ENCODE results near the gene FPR1. TPM values are rescaled to one million over a fixed set of nuclear protein-coding genes. Genes with fewer than 3 reads are reported as not detected.
"Not testable (repeated sequence)": the region's sequence is repeated elsewhere in the genome, so short reads cannot be mapped to it uniquely, and the experiment has no call there.

FPR1 gene
- total RNA-seq, 1 experiment from 2014 or later: 13.2 TPM

DNA sequence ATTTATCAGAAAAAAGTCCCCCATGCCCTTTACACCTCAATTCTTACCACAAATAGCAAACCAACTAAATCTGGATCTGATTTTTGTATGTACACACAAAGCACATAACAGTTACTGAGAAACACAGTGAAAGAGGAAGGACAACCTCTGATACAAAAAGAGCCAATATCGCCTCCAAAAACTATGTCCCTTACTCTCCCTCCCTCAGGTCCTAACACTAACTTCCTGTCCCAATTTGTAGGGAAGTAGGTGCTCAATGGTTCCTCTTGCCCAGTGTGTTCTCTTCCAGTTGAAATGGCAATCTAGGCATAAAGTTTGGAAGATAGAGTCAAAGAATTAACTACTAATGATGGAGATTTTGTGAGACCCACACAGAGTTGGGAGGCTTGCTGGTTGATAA is 27.5 kb upstream of the FPR1 start:
- no peak for DNase-seq (ENCODE audit: low read depth)

DNA sequence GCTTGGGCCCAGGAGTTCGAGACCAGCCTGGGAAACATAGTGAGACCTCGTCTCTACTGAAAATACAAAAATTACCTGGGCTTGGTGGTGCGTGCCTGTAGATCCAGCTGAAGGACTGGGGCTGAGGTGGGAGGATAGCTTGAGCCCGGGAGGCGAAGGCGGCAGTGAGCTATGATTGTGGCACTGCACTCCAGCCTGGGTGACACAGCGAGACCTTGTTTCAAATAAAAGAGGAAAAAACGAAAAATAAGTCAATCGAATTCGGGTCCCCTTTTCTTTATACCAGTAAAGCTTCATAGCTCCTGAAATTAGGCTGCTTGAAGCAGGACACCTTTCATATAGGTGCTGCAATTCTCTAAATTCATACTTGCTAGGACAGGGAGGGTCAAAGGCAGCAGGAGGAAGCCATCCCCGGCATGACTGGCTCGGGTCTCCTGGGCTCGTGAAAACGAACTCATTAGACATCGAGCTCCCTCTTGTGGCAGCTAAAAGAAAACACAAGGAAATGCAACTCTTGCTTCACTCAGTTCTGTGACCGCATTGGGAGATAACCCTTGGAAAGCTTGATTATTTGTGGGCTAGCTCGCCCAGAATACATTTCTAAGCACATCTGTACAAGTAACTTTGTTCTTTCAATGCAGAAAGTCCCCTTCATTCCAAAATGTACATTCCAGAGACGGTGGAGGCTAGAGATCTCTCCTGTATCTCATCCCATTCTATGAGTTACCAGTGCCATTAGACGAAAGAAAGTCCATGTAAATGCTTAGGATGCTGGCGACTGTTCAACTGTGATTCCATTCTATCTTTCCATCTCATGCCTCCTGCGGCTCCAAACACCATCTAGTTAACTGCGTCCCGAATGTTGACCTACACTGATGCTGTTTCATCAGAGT is 26.1 kb upstream of the FPR1 start:
- peak; percentile 89 for DNase-seq (ENCODE audit: low read depth)

- DNase-seq (ENCODE audit: low read depth): not testable (repeated sequence)
Measured at GRCh38 chr19:51776561-51776960, 24.9 kb upstream of the FPR1 start.

DNA sequence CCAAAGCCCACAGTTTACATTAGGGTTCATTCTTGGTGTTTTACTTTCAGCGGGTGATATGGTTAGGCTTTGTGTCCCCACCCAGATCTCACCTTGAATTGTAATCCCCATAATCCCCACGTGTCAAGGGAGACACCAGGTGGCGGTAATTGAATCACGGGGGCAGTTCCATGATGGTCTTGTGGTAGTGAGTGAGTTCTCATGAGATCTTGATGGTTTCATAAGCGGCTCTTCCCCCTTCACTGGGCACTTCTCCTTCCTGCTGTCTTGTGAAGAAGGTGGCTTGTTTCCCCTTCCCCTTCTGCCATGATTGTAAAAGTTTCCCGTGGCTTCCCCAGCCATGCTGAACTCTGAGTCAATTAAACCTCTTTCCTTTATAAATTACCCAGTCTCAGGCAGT is 21.3 kb upstream of the FPR1 start:
- peak; percentile 40 for DNase-seq (ENCODE audit: low read depth)

- DNase-seq (ENCODE audit: low read depth): peak; percentile 60
Measured at GRCh38 chr19:51771376-51772130, 19.9 kb upstream of the FPR1 start.

DNA sequence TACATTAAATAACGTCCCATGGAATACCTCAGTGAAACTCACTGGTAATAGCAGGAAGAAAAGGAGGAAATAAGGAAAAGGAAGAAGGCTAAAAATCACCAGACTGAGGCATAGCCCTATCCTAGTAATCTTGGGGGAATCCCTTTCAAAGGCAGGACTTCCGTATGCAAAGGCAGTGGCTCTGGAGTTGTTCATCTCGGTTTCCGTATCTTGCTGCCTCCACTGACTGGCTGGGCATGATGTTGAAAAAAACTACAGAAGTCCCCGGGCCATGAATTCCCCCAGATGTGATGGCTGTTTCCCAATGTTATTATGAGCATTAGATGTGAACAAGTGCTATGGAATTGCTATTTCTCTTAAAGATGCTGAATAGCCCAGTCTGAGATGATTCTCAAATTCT is 14.8 kb upstream of the FPR1 start:
- DNase-seq (ENCODE audit: low read depth): no peak

GRCh38 chr19:51765086-51765485 is 13.4 kb upstream of the FPR1 start:
- no peak for DNase-seq (ENCODE audit: low read depth)

DNA sequence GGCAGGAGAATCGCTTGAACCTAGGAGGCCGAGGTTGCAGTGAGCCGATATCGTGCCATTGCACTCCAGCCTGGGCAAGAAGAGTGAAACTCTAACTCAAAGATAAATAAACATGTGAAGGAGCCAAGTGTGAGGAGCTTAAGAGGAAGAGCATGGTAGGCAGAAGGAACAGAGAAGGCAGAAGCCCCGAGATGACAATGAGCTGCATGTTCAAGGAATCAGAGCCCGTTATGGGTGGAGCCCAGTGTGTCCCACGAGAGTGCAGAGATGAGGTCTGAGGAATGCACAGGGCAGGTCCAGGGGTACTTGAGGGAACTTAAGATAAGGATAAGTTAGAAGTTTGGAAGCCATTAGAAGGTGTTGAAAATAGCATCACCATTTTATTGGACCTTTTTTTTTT is 10.0 kb upstream of the FPR1 start:
- DNase-seq (ENCODE audit: low read depth): no peak

DNA sequence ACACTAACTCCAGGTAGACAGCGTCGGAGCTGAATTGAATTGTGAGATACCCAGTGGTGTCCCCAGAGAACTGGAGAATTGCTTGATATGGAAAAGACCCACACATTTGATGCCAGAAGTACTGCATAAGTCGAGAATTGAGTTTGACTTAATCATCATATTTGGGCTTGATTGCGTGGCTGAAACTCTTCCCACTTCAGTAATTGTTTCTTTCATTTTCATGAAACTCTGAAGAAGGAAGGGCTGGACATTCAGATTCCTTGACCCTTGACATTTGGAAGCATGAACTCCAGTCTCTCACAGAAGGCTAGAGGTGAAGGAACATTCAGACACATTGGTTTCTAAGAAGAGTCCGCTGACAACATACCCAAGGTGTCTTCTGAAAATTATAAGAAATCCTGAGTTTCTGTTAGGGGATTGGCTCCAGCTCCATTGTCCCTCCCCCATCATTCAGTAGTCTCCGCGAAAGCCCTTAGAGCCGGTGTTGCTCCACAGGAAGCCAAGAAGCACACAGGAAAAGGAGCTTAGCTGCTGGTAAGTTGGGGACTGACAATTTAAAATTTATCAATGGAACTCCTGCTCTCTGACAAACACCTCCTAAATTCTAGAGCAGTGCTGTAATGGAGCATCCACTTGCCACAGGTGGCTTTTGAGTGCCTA is 9.1 kb upstream of the FPR1 start, which contains the start of gene FPR2:
TSS of gene FPR2 (plus strand) at position 484 of the 660 bp plus-strand sequence. CDS start 7,479 bp downstream, outside the sequence.
- DNase-seq (ENCODE audit: low read depth): no peak

GRCh38 chr19:51755571-51755970 is 3.9 kb upstream of the FPR1 start:
- DNase-seq (ENCODE audit: low read depth): no peak

DNA sequence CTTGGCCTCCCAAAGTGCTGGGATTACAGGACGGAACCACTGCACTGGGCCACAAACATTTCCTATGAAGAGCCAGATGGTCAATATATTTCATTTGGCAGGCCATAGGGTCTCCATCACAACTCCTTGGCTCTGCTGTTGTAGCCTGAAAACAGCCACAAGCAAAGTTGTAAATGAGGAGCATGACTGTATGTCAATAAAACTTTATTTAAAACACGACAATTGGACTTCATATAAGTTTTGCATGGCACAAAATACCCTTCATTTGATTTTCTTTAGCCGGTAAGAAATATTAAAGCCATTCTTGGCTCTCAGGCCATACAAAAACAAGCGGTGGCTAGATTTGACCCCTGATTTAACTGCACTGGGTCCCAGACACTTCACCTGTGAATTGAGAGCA is 3.1 kb upstream of the FPR1 start:
- no peak for DNase-seq (ENCODE audit: low read depth)

GRCh38 chr19:51754109-51754508 is 2.4 kb upstream of the FPR1 start:
- no peak for DNase-seq (ENCODE audit: low read depth)

DNA sequence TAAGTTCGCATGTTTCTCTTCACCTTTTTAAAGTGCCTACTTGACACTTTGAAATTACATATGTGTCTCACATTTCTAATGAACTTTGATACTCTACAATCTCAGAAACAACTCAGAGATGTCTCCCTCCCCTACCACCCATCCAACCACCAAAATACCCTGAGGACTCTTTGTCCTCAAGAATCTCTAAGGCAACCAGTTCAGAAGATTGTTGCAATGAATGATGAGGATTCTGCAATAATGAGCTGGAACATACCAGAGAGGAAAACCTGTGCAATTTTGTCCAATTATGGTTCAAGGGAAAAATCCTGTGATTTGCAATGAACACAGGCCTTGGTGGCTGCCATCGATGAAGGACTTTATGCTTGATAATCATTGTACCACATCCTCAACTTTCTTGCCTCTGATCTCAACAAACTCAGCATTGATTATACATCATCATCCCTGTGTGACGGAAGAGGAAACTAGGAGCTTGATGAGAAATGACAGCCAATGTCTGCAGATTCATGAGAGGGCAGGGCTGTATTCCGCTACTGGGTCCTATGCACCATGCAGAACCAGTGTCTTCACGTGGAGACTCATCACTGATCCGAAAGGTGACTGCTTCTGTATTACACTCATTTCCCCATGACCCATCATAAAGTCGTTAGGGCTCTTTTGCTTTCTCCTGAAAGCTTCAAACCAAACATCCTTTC is 1.1 kb downstream of the FPR1 start:
- DNase-seq (ENCODE audit: low read depth): peak; percentile 96

DNA sequence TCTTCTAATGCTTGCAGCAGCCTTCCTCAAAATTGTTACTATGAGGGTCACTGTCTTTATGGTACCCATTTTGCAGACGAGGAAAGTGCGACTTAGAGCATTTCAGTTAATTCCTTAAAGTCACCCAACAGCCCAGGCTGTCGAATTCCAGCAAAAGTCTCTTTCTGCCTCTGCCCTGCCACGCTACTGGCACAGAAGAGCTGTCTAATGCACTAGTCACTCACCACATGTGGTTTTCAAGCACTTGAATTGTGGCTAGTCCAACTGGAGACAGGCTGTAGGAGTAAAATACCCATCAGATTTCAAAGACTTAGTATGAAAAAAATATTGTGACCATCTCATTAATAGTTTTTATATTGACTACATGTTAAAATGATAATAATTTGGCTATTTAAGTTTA is 1.7 kb downstream of the FPR1 start:
- peak; percentile 96 for DNase-seq (ENCODE audit: low read depth)

DNA sequence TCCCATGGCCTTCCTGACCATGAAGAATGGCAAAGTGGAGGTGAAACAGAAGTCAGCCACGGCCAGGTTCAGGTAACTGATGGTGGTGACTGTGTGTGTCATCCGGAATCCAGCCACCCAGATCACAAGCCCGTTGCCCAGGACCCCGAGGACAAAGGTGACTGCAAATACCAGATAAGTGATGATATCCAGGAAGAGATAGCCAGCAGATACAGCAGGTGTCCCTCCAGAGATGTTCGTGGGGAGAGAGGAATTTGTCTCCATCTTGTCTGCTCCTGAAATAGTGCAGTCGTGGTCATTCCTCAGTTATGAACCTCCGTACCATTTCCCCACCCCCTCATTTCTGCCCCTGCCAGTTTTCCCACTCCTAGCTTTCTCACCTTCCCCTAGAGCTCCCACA is 4.9 kb downstream of the FPR1 start:
- no peak for DNase-seq (ENCODE audit: low read depth)

GRCh38 chr19:51743405-51743804 is 8.3 kb downstream of the FPR1 start:
- peak; percentile 89 for DNase-seq (ENCODE audit: low read depth)

DNA sequence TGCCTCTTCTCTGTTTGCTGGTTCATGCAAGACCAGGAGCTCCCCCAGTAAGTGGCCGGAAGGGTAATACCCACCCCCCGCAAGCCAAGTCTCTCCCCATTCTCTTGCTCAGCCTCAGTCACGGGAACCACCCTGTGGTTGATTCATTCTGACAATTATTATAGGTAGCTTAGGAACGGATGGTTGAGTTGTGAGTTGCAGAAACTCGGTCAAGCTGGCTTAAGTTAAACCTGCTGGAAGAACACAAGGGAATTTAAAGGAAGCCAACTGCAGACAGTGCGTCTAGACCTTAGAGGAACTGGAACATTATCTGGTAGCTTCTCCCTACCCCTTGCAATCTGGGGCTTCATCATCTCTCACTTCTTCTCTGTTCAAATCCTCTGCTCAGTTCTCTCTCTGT is 8.9 kb downstream of the FPR1 start:
- peak; percentile 98 for DNase-seq (ENCODE audit: low read depth)

DNA sequence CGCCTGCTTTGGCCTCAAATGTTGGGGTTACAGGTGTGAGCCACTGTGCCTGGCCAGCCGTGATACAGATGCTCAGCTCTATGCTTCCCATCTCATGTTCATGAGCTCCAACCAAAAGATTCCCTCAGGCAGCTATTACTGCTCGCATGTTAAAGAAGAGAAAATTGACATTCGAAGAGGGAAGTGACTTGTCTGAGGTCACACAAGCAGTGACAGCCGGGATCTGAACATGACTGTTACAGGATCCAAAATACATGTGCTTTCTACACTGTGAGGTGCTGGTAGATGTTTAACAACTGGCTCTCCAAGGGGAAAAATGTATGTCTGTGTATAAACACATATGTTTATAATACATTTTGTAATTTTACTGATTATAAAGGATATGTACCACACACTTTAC is 11.3 kb downstream of the FPR1 start:
- DNase-seq (ENCODE audit: low read depth): no peak

DNA sequence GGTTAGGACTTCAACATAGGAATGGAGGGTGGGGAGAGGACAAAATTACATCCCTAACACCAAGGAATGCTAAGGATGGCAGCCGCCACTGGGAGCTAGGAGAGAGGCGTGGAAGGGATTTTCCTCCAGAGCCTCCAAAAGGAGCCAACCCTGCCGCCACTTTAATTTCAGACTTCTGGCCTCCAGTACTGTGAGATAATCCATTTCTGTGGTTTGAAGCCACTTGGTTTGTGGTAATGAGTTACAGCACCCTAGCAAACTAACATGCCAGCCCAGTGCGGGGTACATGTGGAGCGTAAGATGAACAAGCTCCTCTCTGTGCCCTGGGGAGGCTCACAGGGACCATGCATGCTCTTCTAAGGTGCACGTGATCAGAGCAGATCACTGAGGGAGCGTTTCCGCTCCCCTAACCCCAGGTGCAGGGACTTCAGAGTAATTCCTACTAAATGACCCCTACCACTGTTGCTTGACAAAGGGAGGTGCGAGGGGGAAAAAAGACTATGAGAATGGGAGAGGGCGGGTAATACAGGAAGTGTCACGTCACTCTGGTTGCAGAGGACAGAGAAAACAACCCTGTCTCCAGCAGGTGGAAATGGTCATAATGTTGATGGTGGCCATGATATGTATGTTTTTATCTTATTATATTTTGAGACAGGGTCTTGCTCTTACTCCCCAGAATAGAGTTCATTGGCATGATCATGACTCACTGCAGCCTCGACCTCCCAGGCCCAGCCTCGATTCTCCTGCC is 12.0 kb downstream of the FPR1 start:
- DNase-seq (ENCODE audit: low read depth): peak; percentile 85

- not testable (repeated sequence) for DNase-seq (ENCODE audit: low read depth)
Measured at GRCh38 chr19:51738523-51738922, 13.2 kb downstream of the FPR1 start.

DNA sequence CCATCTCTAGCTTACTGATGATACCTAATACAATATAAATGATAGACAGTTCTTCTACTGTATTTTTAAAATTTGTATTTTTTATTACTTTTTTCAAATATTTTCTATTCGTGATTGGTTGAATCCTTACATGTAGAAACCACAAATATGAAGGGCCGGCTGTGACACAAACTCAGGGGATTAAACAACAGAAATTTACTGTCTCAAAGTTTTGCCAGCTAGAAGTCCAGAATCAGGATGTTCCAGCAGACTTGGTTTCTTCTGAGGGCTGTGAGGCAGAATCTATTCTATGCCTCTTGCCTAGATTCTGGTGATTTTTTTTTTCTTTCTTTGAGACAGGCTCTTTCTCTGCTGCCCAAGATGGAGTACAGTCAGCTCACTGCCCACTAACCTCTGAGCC is 13.8 kb downstream of the FPR1 start:
- no peak for DNase-seq (ENCODE audit: low read depth)
